ENCODE data around the gene GLP2R. TPM values are rescaled to one million over a fixed set of nuclear protein-coding genes. Genes with fewer than 3 reads are reported as not detected.

Gene GLP2R
- total and polyA plus RNA-seq, 2 of the 8 experiments (the other 6 are each of a cell fraction or from before 2014, with no cell fraction given): not detected

DNA sequence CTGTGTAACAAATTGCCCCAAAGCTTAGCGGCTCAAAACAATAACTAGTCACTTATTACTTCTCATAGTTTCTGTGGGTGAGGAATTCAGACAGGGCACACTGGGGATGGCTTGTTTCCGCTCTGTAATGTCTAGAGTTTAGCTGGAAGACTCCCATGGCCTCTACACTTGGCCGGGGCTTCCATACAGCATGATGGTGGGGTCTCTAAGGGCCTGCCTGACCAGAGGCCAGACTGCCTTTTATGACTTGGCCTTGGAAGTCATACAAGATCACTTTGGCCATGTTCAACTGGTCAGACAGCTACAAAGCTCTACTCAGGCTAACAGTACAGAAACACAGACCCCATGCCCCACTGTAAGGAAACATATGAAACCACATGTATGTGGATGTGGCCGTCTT is 8.2 kb downstream of the GLP2R start:
- H2AFZ ChIP-seq (ENCODE audit: low read length): no peak overlapping the region
- H3K4me2 ChIP-seq (ENCODE audit: insufficient read depth in 1 of 2, low read depth in 2 of 2, low read length in 2 of 2): no peak overlapping the region
- H2BK20ac ChIP-seq (ENCODE audit: low read length): no peak overlapping the region
- FAIRE-seq: no peak
- H3K4ac ChIP-seq (replicated peaks; ENCODE audit: insufficient read length, low read depth, low read length): no peak overlapping the region
- no peak overlapping the region for H4K91ac ChIP-seq (replicated peaks; ENCODE audit: insufficient read length, low read length)
- no peak overlapping the region for H3K9ac ChIP-seq (replicated peaks in 1 of 4; ENCODE audit: extremely low read depth in 1 of 4, low read depth in 3 of 4, low read length in 3 of 4)
- no peaks in the 10 kb centered on the region for H3K79me1 ChIP-seq (ENCODE audit: low read depth, low read length)
- H3K14ac ChIP-seq (ENCODE audit: insufficient read length): no peak overlapping the region
- H3K36me3 ChIP-seq (ENCODE audit: control insufficient read depth in 2 of 4, insufficient read depth in 4 of 4, low read length in 3 of 4): no peaks in the 10 kb centered on the region
- H3K79me2 ChIP-seq (ENCODE audit: control insufficient read depth in 1 of 2, insufficient read depth in 2 of 2, low read length in 2 of 2): no peaks in the 10 kb centered on the region
- TF ChIP-seq YY1 (IDR thresholded peaks at IDR 0.05; ENCODE audit: low read depth, low read length): no peak
- no peak for DNase-seq (ENCODE audit: low read depth in 1 of 2, low spot score in 2 of 2)
- no peak overlapping the region for H2BK5ac ChIP-seq (ENCODE audit: low read depth, low read length)
- H3K23me2 ChIP-seq (ENCODE audit: low read depth, low read length): no peaks in the 10 kb centered on the region
- no peaks in the 10 kb centered on the region for H3K9me3 ChIP-seq (ENCODE audit: insufficient read depth in 2 of 2, low read depth in 1 of 2, low read length in 1 of 2)
- no peak overlapping the region for H3K4me3 ChIP-seq (ENCODE audit: extremely low read depth in 1 of 4, insufficient read depth in 2 of 4, low read depth in 3 of 4, low read length in 4 of 4)
- H3K56ac ChIP-seq (replicated peaks; ENCODE audit: insufficient read length, low read depth, low read length): no peak overlapping the region
- CTCF ChIA-PET (ENCODE audit: partially characterized antibody): interaction anchor here (0.9 kb wide), 1 partner anchor 55 kb away, joined by 3 read pairs; no protein-coding TSS in a partner anchor
- WGBS, 2 experiments (ENCODE audit: extremely low coverage in 1 of 2, insufficient coverage in 1 of 2, insufficient read length in 1 of 2, insufficient replicate concordance in 2 of 2, low coverage in 1 of 2, low lambda C conversion rate in 2 of 2, missing lambda C conversion rate in 1 of 2): 91% methylated on average over 4 of the region's 4 CpGs; no CpG with 5 or more reads in 1 of the 2 experiments
- no peak overlapping the region for H2BK120ac ChIP-seq (replicated peaks; ENCODE audit: low read depth, low read length)
- H4K20me1 ChIP-seq (replicated peaks in 1 of 2; ENCODE audit: control insufficient read depth in 1 of 2, insufficient read depth in 2 of 2, low read length in 2 of 2): no peaks in the 10 kb centered on the region
- H3K4me1 ChIP-seq (replicated peaks in 1 of 4; ENCODE audit: control insufficient read depth in 3 of 4, insufficient read depth in 4 of 4, low read length in 3 of 4): peaks cover 0 to 3% (median under 1%) of the 10 kb centered on the region in 4 experiments; a peak in 2 of 7 replicates
- H3K27me3 ChIP-seq (replicated peaks in 1 of 4; ENCODE audit: control insufficient read depth in 3 of 4, extremely low read depth in 1 of 4, insufficient read depth in 3 of 4, low read length in 3 of 4): no peaks in the 10 kb centered on the region
- H4K5ac ChIP-seq (ENCODE audit: insufficient read length, low read depth, low read length): no peak overlapping the region
- H3K27ac ChIP-seq (ENCODE audit: low read depth, low read length): no peak overlapping the region
- no peak overlapping the region for H4K8ac ChIP-seq (ENCODE audit: extremely low read depth, insufficient read depth, low read length)
- H3K18ac ChIP-seq (ENCODE audit: extremely low read depth, low read length): no peak overlapping the region
- no peak overlapping the region for H2AK5ac ChIP-seq (ENCODE audit: low read depth, low read length)
- H2BK15ac ChIP-seq (ENCODE audit: low read length): no peak overlapping the region
- no peak overlapping the region for H3K23ac ChIP-seq (ENCODE audit: insufficient read length)
- POLR2A ChIA-PET (ENCODE audit: partially characterized antibody): no interaction called here
- no peak overlapping the region for H2BK12ac ChIP-seq (ENCODE audit: low read depth, low read length)

Measured in H1 (cell line).